Measurements from ENCODE around the gene IRAK1BP1. TPM values are rescaled to one million over a fixed set of nuclear protein-coding genes. Genes with fewer than 3 reads are reported as not detected.

Gene IRAK1BP1
- total and polyA plus RNA-seq, 2 donors (not counting 1 experiment from before 2014, with no cell fraction given) = 2.3 to 3.0 TPM

GRCh38 chr6:78861509-78861908 lies 5.8 kb upstream of the IRAK1BP1 start:
- DNase-seq = no peak
- Histone ChIP-seq H3K36me3 (replicated peaks in 1 of 2; ENCODE audit: control extremely low read depth in 1 of 2, control insufficient read depth in 1 of 2, extremely low read depth in 1 of 2, insufficient read depth in 2 of 2, low read length in 1 of 2) (no peaks in the 10 kb centered on the region), H3K27me3 (replicated peaks in 1 of 4; ENCODE audit: control extremely low read depth in 1 of 4, control insufficient read depth in 3 of 4, insufficient read depth in 4 of 4, low read length in 3 of 4) (no peaks in the 10 kb centered on the region), H3K9ac (ENCODE audit: low read length) (no peak overlapping the region), H4K20me1 (ENCODE audit: control insufficient read depth, insufficient read depth, low read length, poor library complexity, severe bottlenecking) (no peaks in the 10 kb centered on the region), H2AFZ (ENCODE audit: insufficient read depth, low read depth, low read length, poor library complexity, severe bottlenecking) (no peak overlapping the region), H3K4me2 (replicated peaks; ENCODE audit: low read depth, low read length, poor library complexity, severe bottlenecking) (no peak overlapping the region), H3K79me2 (ENCODE audit: control insufficient read depth, insufficient read depth, low read length) (no peaks in the 10 kb centered on the region), H3K4me1 (ENCODE audit: control insufficient read depth in 2 of 2, insufficient read depth in 2 of 2, low read length in 2 of 2) (peaks cover under 1 to 2% of the 10 kb centered on the region in 2 donors), H3K9me3 (ENCODE audit: control extremely low read depth in 1 of 3, control insufficient read depth in 2 of 3, insufficient read depth in 1 of 3, low read length in 2 of 3) (peaks cover 0 to 3% (median 0%) of the 10 kb centered on the region in 3 donors), H3K4me3 (ENCODE audit: control extremely low read depth in 1 of 5, extremely low read depth in 1 of 5, insufficient read depth in 1 of 5, low read depth in 2 of 5, low read length in 4 of 5) (no peak overlapping the region), H3K27ac (ENCODE audit: low read length in 2 of 2) (no peak overlapping the region)
- H3K27ac Mint-ChIP-seq = no peak overlapping the region
- no peak for ATAC-seq (ENCODE audit: low read depth)
- ChIA-PET POLR2A (no interaction called here), CTCF (no interaction called here)
- H3K4me1 Mint-ChIP-seq = peaks cover 2% of the 10 kb centered on the region
- 75% methylated on average over 1 of the region's 2 CpGs for WGBS (ENCODE audit: insufficient coverage)
- H3K9me3 Mint-ChIP-seq (ENCODE audit: insufficient read depth) = peaks cover 2% of the 10 kb centered on the region
- H3K27me3 Mint-ChIP-seq = no peaks in the 10 kb centered on the region
- no peak overlapping the region for H3K4me3 Mint-ChIP-seq
- intact Hi-C loops (cut with micrococcal nuclease) = loop anchor here (10.0 kb wide), 2 partner anchors 673 to 1243 kb away; partner anchors contain the start of genes BCKDHB and LCA5
- TF ChIP-seq EZH2 (IDR thresholded peaks at IDR 0.05; ENCODE audit: borderline replicate concordance, insufficient read depth, low read depth, low read length, poor library complexity, severe bottlenecking) = no peak
- TF ChIP-seq, protein P1, sequence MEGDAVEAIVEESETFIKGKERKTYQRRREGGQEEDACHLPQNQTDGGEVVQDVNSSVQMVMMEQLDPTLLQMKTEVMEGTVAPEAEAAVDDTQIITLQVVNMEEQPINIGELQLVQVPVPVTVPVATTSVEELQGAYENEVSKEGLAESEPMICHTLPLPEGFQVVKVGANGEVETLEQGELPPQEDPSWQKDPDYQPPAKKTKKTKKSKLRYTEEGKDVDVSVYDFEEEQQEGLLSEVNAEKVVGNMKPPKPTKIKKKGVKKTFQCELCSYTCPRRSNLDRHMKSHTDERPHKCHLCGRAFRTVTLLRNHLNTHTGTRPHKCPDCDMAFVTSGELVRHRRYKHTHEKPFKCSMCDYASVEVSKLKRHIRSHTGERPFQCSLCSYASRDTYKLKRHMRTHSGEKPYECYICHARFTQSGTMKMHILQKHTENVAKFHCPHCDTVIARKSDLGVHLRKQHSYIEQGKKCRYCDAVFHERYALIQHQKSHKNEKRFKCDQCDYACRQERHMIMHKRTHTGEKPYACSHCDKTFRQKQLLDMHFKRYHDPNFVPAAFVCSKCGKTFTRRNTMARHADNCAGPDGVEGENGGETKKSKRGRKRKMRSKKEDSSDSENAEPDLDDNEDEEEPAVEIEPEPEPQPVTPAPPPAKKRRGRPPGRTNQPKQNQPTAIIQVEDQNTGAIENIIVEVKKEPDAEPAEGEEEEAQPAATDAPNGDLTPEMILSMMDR (IDR thresholded peaks at IDR 0.05) = no peak

DNA sequence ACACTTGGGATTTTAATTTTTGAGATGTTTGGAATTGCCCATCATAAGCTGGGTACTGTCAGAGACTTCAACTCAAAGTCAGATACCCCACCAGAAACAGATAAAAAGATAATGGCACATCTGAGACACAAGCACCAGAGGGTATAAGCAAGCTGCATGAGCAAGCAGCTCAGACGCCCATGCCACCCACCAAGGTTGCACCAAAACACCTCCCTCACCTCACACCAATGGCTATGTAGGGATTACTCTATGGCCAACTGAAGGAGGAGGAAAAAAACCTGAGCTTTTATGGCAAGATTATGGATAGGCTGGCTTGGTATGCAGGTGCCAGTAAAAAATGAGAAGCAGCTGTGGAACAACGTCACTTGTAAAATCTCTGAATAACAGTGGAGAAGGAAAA lies 3.8 kb upstream of the IRAK1BP1 start:
- POLR2A ChIA-PET = no interaction called here
- no peak overlapping the region for H3K4me2 ChIP-seq (replicated peaks; ENCODE audit: low read depth, low read length, poor library complexity, severe bottlenecking)
- no peaks in the 10 kb centered on the region for H4K20me1 ChIP-seq (ENCODE audit: control insufficient read depth, insufficient read depth, low read length, poor library complexity, severe bottlenecking)
- intact Hi-C loops (cut with micrococcal nuclease) = loop anchor here (10.0 kb wide), 2 partner anchors 671 to 1241 kb away; partner anchors contain the start of genes BCKDHB and LCA5
- no peak overlapping the region for H3K9ac ChIP-seq (ENCODE audit: low read length)
- Mint-ChIP-seq H3K9me3 (ENCODE audit: insufficient read depth) (peaks cover under 1% of the 10 kb centered on the region), H3K4me3 (no peak overlapping the region), H3K27me3 (no peaks in the 10 kb centered on the region), H3K4me1 (peaks cover 21% of the 10 kb centered on the region), H3K27ac (no peak overlapping the region)
- H3K4me1 ChIP-seq (ENCODE audit: control insufficient read depth in 2 of 2, insufficient read depth in 2 of 2, low read length in 2 of 2) = peaks cover 9 to 13% of the 10 kb centered on the region in 2 donors
- no peaks in the 10 kb centered on the region for H3K36me3 ChIP-seq (replicated peaks in 1 of 2; ENCODE audit: control extremely low read depth in 1 of 2, control insufficient read depth in 1 of 2, extremely low read depth in 1 of 2, insufficient read depth in 2 of 2, low read length in 1 of 2)
- peaks cover 0 to under 1% (median 0%) of the 10 kb centered on the region in 3 donors for H3K9me3 ChIP-seq (ENCODE audit: control extremely low read depth in 1 of 3, control insufficient read depth in 2 of 3, insufficient read depth in 1 of 3, low read length in 2 of 3)
- DNase-seq = no peak
- no peak overlapping the region for H3K27ac ChIP-seq (ENCODE audit: low read length in 2 of 2)
- TF ChIP-seq, protein P1 (IDR thresholded peaks at IDR 0.05) = no peak
- no peak for TF ChIP-seq EZH2 (IDR thresholded peaks at IDR 0.05; ENCODE audit: borderline replicate concordance, insufficient read depth, low read depth, low read length, poor library complexity, severe bottlenecking)
- H2AFZ ChIP-seq (ENCODE audit: insufficient read depth, low read depth, low read length, poor library complexity, severe bottlenecking) = no peak overlapping the region
- no peak overlapping the region for H3K4me3 ChIP-seq (ENCODE audit: control extremely low read depth in 1 of 5, extremely low read depth in 1 of 5, insufficient read depth in 1 of 5, low read depth in 2 of 5, low read length in 4 of 5)
- WGBS (ENCODE audit: insufficient coverage) = 100% methylated on average over 1 of the region's 2 CpGs
- CTCF ChIA-PET = no interaction called here
- no peaks in the 10 kb centered on the region for H3K27me3 ChIP-seq (replicated peaks in 1 of 4; ENCODE audit: control extremely low read depth in 1 of 4, control insufficient read depth in 3 of 4, insufficient read depth in 4 of 4, low read length in 3 of 4)
- H3K79me2 ChIP-seq (ENCODE audit: control insufficient read depth, insufficient read depth, low read length) = no peaks in the 10 kb centered on the region
- no peak for ATAC-seq (ENCODE audit: low read depth)
